Gastroesophageal sphincter (tissue), 3 donors: Measurements from ENCODE around the gene ATRIP.

ENCODE experiments used
- CTCF ChIP-seq, 4 experiments: fragments of 200-600 bp in 2 of 4; fragments of 450-650 bp in 2 of 4; sonication (generic) in 1 of 4; IDR thresholded peaks; one replicate each; pipeline ENCODE4 v1.5.1; 2017 to 2019; ENCODE audit warnings: antibody characterized with exemption in 4 of 4, mild to moderate bottlenecking in 2 of 4, moderate library complexity in 2 of 4
- EP300 ChIP-seq: sonication (generic); formaldehyde crosslinking; IDR thresholded peaks from one replicate; pipeline ENCODE4 v1.6.1; 2017; ENCODE audit warnings: antibody characterized with exemption, mild to moderate bottlenecking
- POLR2A ChIP-seq, 2 donors: fragments of 450-650 bp; IDR thresholded peaks; one replicate each; pipeline ENCODE4 v1.6.1; 2017; ENCODE audit warnings: antibody characterized with exemption in 2 of 2, mild to moderate bottlenecking in 2 of 2, moderate library complexity in 1 of 2
- POLR2AphosphoS5 ChIP-seq: sonication (generic); formaldehyde crosslinking; IDR thresholded peaks from one replicate; pipeline ENCODE4 v1.6.1; 2017; ENCODE audit warnings: antibody characterized with exemption

- no peak for TF ChIP-seq CTCF (IDR thresholded peaks at IDR 0.05)
- TF ChIP-seq POLR2AphosphoS5, result no peak
- TF ChIP-seq EP300, result no peak
- TF ChIP-seq POLR2A (IDR thresholded peaks at IDR 0.05), result no peak
Observed at GRCh38 chr3:48403533-48404439, 42.8 kb upstream of the ATRIP start.
